ENCODE measurements around the gene DUOX2.

DNA sequence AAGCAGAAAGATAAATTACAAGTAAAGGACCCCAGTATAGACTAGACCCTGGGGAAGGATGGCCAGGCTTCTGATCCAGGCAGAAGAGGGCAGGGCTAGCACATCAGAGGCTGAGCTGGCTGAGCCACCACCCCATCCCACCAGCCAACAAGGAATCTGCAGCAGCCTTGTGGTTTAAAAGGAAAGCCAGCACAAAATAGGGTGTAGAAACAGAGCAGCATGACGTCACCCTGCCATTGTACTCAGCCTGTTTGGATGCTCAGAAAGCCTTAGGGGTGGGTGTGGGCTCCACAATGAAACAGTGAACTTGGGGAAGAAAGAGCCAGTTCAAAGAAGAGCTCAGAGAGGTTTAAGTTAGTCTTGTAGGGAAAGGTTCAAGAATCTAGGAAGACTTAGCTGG, 44.0 kb upstream of the DUOX2 start:
- TF ChIP-seq, protein P1, sequence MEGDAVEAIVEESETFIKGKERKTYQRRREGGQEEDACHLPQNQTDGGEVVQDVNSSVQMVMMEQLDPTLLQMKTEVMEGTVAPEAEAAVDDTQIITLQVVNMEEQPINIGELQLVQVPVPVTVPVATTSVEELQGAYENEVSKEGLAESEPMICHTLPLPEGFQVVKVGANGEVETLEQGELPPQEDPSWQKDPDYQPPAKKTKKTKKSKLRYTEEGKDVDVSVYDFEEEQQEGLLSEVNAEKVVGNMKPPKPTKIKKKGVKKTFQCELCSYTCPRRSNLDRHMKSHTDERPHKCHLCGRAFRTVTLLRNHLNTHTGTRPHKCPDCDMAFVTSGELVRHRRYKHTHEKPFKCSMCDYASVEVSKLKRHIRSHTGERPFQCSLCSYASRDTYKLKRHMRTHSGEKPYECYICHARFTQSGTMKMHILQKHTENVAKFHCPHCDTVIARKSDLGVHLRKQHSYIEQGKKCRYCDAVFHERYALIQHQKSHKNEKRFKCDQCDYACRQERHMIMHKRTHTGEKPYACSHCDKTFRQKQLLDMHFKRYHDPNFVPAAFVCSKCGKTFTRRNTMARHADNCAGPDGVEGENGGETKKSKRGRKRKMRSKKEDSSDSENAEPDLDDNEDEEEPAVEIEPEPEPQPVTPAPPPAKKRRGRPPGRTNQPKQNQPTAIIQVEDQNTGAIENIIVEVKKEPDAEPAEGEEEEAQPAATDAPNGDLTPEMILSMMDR (IDR thresholded peaks at IDR 0.05), result no peak
- TF ChIP-seq POLR2A (IDR thresholded peaks at IDR 0.05), result no peak

Measured in heart left ventricle (tissue), 13 donors.